Neuronal stem cell (in vitro differentiated cells): Measurements from ENCODE around the gene SNRNP35.
"Not testable (repeated sequence)": the region's sequence is repeated elsewhere in the genome, so short reads cannot be mapped to it uniquely, and the experiment has no call there.

Experiments used
- DNase-seq: peaks from one replicate; pipeline ENCODE4 v3.0.0-alpha.2; 2013; ENCODE audit warnings: low spot score
- H2AFZ ChIP-seq: one replicate; pipeline ENCODE4 v1.6.1; 2013; ENCODE audit warnings: mild to moderate bottlenecking, low read length, inconsistent platforms
- H2AK5ac ChIP-seq: 2 replicates; pipeline ENCODE4 v1.6.1; 2013; ENCODE audit warnings: low read depth, mild to moderate bottlenecking, inconsistent platforms, low read length, moderate library complexity, mixed read lengths
- H2BK120ac ChIP-seq: 2 replicates; pipeline ENCODE4 v1.6.1; 2013; ENCODE audit warnings: low read depth, mild to moderate bottlenecking, inconsistent platforms, low read length, moderate library complexity, mixed read lengths
- H2BK12ac ChIP-seq: one replicate; pipeline ENCODE4 v1.6.1; 2013; ENCODE audit warnings: low read length, inconsistent platforms
- H2BK15ac ChIP-seq: 2 replicates; pipeline ENCODE4 v1.6.1; 2013; ENCODE audit warnings: mild to moderate bottlenecking, low read length, inconsistent platforms, mixed read lengths
- H2BK5ac ChIP-seq: one replicate; pipeline ENCODE4 v1.6.1; 2013; ENCODE audit warnings: inconsistent platforms, mild to moderate bottlenecking, low read length, moderate library complexity
- H3K14ac ChIP-seq: one replicate; pipeline ENCODE4 v1.6.1; 2013; ENCODE audit warnings: low read length, inconsistent platforms
- H3K18ac ChIP-seq: 2 replicates; pipeline ENCODE4 v1.6.1; 2013; ENCODE audit warnings: low read length, inconsistent platforms
- H3K23ac ChIP-seq: 2 replicates; pipeline ENCODE4 v1.6.1; 2013; ENCODE audit warnings: low read depth, mild to moderate bottlenecking, mixed read lengths, low read length, inconsistent platforms; ENCODE audit not compliant: poor library complexity
- H3K27ac ChIP-seq: replicated peaks from 3 replicates; pipeline ENCODE4 v1.5.1; 2013; ENCODE audit warnings: low read length, inconsistent platforms
- H3K27me3 ChIP-seq, 3 experiments: 2 replicates each; pipeline ENCODE4 v1.6.1; 2013; ENCODE audit warnings: low read length in 3 of 3, mild to moderate bottlenecking in 2 of 3, inconsistent platforms in 1 of 3, low read depth in 1 of 3, mixed read lengths in 1 of 3, moderate library complexity in 1 of 3; ENCODE audit not compliant: control insufficient read depth in 3 of 3, insufficient read depth in 3 of 3
- H3K36me3 ChIP-seq, 2 donors: replicated peaks in 1 of 2; 2 replicates each; pipeline ENCODE4 v1.6.1; 2013; ENCODE audit warnings: low read length in 2 of 2; ENCODE audit not compliant: control insufficient read depth in 2 of 2, insufficient read depth in 2 of 2
- H3K4ac ChIP-seq: 2 replicates; pipeline ENCODE4 v1.6.1; 2013; ENCODE audit warnings: inconsistent platforms, mild to moderate bottlenecking, low read length, moderate library complexity
- H3K4me1 ChIP-seq, 2 donors: 1 replicate in 1 of 2; 2 replicates in 1 of 2; pipeline ENCODE4 v1.6.1; 2013; ENCODE audit warnings: low read length in 2 of 2, low read depth in 1 of 2; ENCODE audit not compliant: control insufficient read depth in 2 of 2, insufficient read depth in 1 of 2
- H3K4me2 ChIP-seq: one replicate; pipeline ENCODE4 v1.6.1; 2013; ENCODE audit warnings: mild to moderate bottlenecking, low read length, inconsistent platforms; ENCODE audit not compliant: insufficient read depth, poor library complexity, severe bottlenecking
- H3K4me3 ChIP-seq, 2 donors: 2 replicates each; pipeline ENCODE4 v1.5.1; 2013; ENCODE audit warnings: low read length in 2 of 2, mild to moderate bottlenecking in 2 of 2, inconsistent platforms in 1 of 2, moderate library complexity in 1 of 2
- H3K79me1 ChIP-seq: one replicate; pipeline ENCODE4 v1.6.1; 2013; ENCODE audit warnings: low read depth, mild to moderate bottlenecking, inconsistent platforms, low read length, moderate library complexity
- H3K9ac ChIP-seq: one replicate; pipeline ENCODE4 v1.6.1; 2013; ENCODE audit warnings: mild to moderate bottlenecking, low read depth, low read length, inconsistent platforms; ENCODE audit not compliant: poor library complexity
- H3K9me3 ChIP-seq, 2 donors: replicated peaks in 1 of 2; 2 replicates each; pipeline versions ENCODE3 to v1.6.1; 2013; ENCODE audit warnings: low read length in 2 of 2, mild to moderate bottlenecking in 2 of 2, inconsistent platforms in 1 of 2, low read depth in 1 of 2, mixed read lengths in 1 of 2, moderate library complexity in 1 of 2; ENCODE audit not compliant: control insufficient read depth in 2 of 2, insufficient read depth in 1 of 2
- H4K8ac ChIP-seq: one replicate; pipeline ENCODE4 v1.6.1; 2013; ENCODE audit warnings: low read depth, mild to moderate bottlenecking, inconsistent platforms, low read length, moderate library complexity
- H4K91ac ChIP-seq: one replicate; pipeline ENCODE4 v1.6.1; 2013; ENCODE audit warnings: low read length, low read depth, mild to moderate bottlenecking, inconsistent platforms; ENCODE audit not compliant: poor library complexity
- WGBS, 2 donors: extraction: QIAGEN DNeasy Blood & Tissue Kit; methylation state at CpG; one replicate each; pipeline ENCODE4 v1.1.7; 2013; ENCODE audit warnings: missing lambda C conversion rate in 2 of 2, mixed read lengths in 1 of 2; ENCODE audit not compliant: insufficient read length in 2 of 2, insufficient replicate concordance in 1 of 2; ENCODE audit errors: extremely low coverage in 2 of 2; 5-methylcytosine and 5-hydroxymethylcytosine counted together

Gene SNRNP35

DNA sequence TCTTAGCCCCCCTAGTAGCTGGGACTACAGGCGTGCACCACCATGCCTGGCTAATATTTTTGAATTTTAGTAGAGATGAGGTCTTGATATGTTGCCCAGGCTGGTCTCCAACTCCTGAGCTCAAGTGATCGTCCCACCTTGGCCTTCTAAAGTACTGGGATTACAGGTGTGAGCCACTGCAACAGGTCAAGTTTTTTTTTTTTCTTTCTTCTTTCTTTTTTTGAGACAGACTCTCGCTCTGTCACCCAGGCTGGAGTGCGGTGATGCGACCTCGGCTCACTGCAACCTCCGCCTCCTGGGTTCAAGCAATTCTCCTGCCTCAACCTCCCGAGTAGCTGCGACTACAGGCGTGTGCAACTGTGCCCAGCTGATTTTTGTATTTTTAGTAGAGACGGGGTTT is 5.2 kb downstream of the SNRNP35 start:
- H2BK5ac ChIP-seq, H2AK5ac ChIP-seq, H4K8ac ChIP-seq, H2BK15ac ChIP-seq, H3K79me1 ChIP-seq, H4K91ac ChIP-seq, H3K27ac ChIP-seq, H3K9ac ChIP-seq, H2BK120ac ChIP-seq, DNase-seq, H3K4me3 ChIP-seq, H3K4me2 ChIP-seq, H2AFZ ChIP-seq, H3K23ac ChIP-seq, H2BK12ac ChIP-seq, H3K4me1 ChIP-seq, H3K9me3 ChIP-seq, H3K14ac ChIP-seq, H3K18ac ChIP-seq, H3K4ac ChIP-seq, H3K27me3 ChIP-seq: not testable (repeated sequence)
- peaks cover 5 to 51% of the 10 kb centered on the region in 2 donors for H3K36me3 ChIP-seq
- no CpG with 5 or more reads among the region's 11 CpGs for WGBS, 2 donors

DNA sequence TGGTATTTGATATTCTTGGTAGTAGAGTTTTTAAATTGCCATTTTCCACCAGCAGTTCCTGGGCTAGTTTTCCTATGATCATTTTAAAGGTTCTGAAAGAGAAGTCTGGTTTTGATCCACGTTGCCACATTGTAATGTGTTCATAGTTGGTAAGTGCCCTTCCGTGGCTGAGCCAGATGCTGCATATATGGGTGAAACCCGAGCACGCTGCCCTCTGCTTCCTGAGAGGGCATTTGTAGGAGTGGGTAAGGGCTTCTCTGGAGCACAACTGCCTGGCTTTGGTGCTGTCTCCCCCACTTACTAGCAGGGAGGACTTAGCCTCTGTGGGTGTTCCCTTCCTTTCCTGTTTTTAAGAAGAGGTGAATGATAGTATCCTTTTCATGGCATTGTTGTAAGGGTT is 7.1 kb downstream of the SNRNP35 start:
- H3K18ac ChIP-seq, result no peak overlapping the region
- H3K4me2 ChIP-seq, result no peak overlapping the region
- H3K27me3 ChIP-seq, result no peaks in the 10 kb centered on the region
- H2BK120ac ChIP-seq, result no peak overlapping the region
- no peaks in the 10 kb centered on the region for H3K9me3 ChIP-seq
- H3K4ac ChIP-seq, result no peak overlapping the region
- H3K79me1 ChIP-seq, result peaks cover 5% of the 10 kb centered on the region
- H3K23ac ChIP-seq, result no peak overlapping the region
- H3K36me3 ChIP-seq, result peaks cover 5 to 60% of the 10 kb centered on the region in 2 donors
- no peaks in the 10 kb centered on the region for H3K4me1 ChIP-seq
- H3K4me3 ChIP-seq, result no peak overlapping the region
- no CpG with 5 or more reads among the region's 4 CpGs for WGBS, 2 donors
- H2BK15ac ChIP-seq, result no peak overlapping the region
- H2BK12ac ChIP-seq, result no peak overlapping the region
- H3K27ac ChIP-seq, result no peak overlapping the region
- no peak overlapping the region for H4K8ac ChIP-seq
- no peak overlapping the region for H3K9ac ChIP-seq
- H2AK5ac ChIP-seq, result no peak overlapping the region
- no peak overlapping the region for H4K91ac ChIP-seq
- DNase-seq, result no peak
- no peak overlapping the region for H3K14ac ChIP-seq
- H2AFZ ChIP-seq, result no peak overlapping the region
- H2BK5ac ChIP-seq, result no peak overlapping the region

DNA sequence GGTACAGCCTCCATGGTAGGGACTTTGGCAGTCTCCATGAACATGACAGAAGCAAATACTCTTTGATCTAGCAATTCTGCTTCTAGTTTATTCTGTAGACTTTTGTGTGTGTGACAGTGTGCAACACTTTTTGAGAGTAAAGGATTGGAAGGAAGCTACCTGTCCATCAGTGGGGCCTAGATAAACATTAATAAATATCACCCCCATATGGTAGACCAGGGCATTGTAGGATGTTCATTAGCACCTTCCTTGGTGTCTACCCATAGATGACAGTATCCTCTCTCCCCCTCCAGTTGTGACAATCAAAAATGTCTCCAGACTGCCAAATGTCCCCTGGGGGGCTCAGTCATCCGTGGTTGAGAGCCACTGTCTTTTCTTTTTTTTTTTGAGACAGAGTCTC is 10.8 kb downstream of the SNRNP35 start:
- no CpG with 5 or more reads among the region's 1 CpG for WGBS, 2 donors
- no peak for DNase-seq
- H3K27ac ChIP-seq, result no peak overlapping the region

DNA sequence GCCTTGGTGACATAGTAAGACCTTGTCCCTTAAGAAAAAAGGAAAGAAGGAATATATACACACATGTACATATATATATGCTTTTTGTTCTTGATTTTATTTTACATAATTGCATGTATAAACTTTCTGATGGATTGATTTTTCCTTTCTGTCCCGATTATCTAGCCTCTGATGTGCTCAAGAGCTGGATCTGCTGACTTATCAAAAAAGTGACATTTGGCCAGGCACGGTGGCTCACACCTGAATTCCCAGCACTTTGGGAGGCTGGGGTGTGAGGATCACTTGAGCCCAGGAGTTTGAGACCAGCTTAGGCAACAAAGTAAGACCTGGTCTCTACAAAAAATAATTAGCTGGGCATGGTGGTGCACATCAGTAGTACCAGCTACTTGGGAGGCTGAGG is 12.0 kb downstream of the SNRNP35 start:
- Histone ChIP-seq H3K18ac (no peak overlapping the region), H4K91ac (no peak overlapping the region), H3K4ac (no peak overlapping the region), H2BK12ac (no peak overlapping the region), H3K27me3 (no peaks in the 10 kb centered on the region), H2BK120ac (no peak overlapping the region), H2AK5ac (no peak overlapping the region), H4K8ac (no peak overlapping the region), H3K14ac (no peak overlapping the region), H3K4me2 (no peak overlapping the region), H3K27ac (no peak overlapping the region), H2AFZ (no peak overlapping the region), H3K23ac (no peak overlapping the region), H2BK15ac (no peak overlapping the region), H3K79me1 (peaks cover 5% of the 10 kb centered on the region), H3K9me3 (no peaks in the 10 kb centered on the region), H2BK5ac (no peak overlapping the region), H3K36me3 (peaks cover 24 to 79% of the 10 kb centered on the region in 2 donors), H3K9ac (no peak overlapping the region), H3K4me3 (no peak overlapping the region), H3K4me1 (no peaks in the 10 kb centered on the region)
- no peak for DNase-seq
- no CpG with 5 or more reads among the region's 2 CpGs for WGBS, 2 donors

More for the DNA sequence above, 10.8 kb downstream of the SNRNP35 start:
- H3K9me3 ChIP-seq, result no peaks in the 10 kb centered on the region
- H4K8ac ChIP-seq, result no peak overlapping the region
- H4K91ac ChIP-seq, result no peak overlapping the region
- H3K4ac ChIP-seq, result no peak overlapping the region
- no peak overlapping the region for H2AFZ ChIP-seq
- no peak overlapping the region for H2BK5ac ChIP-seq
- H3K79me1 ChIP-seq, result peaks cover 5% of the 10 kb centered on the region
- no peak overlapping the region for H2BK15ac ChIP-seq
- no peak overlapping the region for H3K4me2 ChIP-seq
- H3K4me1 ChIP-seq, result no peaks in the 10 kb centered on the region
- no peak overlapping the region for H3K14ac ChIP-seq
- H3K36me3 ChIP-seq, result peaks cover 22 to 77% of the 10 kb centered on the region in 2 donors
- no peak overlapping the region for H3K18ac ChIP-seq
- no peak overlapping the region for H3K9ac ChIP-seq
- H2AK5ac ChIP-seq, result no peak overlapping the region
- no peak overlapping the region for H3K4me3 ChIP-seq
- no peak overlapping the region for H3K23ac ChIP-seq
- no peak overlapping the region for H2BK120ac ChIP-seq
- no peak overlapping the region for H2BK12ac ChIP-seq
- no peaks in the 10 kb centered on the region for H3K27me3 ChIP-seq
